Measurements from ENCODE around the gene TXNL4B.

The TXNL4B gene

DNA sequence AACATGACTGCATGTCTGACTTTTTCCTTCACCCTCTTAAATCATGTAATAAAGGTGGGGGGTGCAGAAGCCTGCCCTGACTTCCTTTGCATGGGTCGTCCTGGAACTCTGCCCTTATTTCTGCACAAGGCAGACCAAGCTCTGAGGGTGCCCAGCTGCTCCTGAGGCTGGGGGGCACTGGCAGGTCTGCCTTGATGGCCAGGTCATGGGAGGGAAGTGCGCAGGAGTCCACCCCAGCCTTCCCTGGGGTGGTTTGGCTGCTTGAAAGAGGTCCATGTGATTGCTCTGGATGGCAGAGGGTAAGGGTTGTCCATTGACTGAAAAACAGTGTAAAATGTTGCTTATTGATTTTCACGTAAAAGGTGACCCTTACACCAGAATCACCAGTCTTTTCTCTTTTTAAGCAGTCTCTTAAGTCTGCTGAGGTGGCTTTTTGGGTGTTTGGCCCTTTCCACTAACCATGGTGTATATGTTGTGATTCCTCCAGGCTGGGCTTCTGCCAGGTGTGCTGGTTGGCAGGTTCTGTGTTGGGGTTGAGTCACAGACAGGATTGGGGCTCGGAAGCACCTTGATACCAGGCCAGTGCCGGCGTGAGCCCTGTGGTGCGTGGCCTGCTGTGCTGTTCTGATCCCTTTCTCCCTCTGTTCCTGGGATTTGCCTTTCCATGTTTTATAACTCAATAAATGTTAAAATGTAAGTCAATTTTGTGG is 19.6 kb upstream of the TXNL4B start:
- no peak for TF ChIP-seq CTCF (IDR thresholded peaks at IDR 0.05; ENCODE audit: insufficient read depth, low read depth, low read length, missing control alignments)
- no peak overlapping the region for H3K4me3 ChIP-seq (ENCODE audit: low read length)
- DNase-seq (ENCODE audit: low read depth), result peak; percentile 33

- H3K4me3 ChIP-seq (ENCODE audit: low read length), result no peak overlapping the region
- no peak for DNase-seq (ENCODE audit: low read depth)
- TF ChIP-seq CTCF (IDR thresholded peaks at IDR 0.05; ENCODE audit: insufficient read depth, low read depth, low read length, missing control alignments), result no peak
Measured at GRCh38 chr16:72112452-72112792, 19.0 kb upstream of the TXNL4B start.

DNA sequence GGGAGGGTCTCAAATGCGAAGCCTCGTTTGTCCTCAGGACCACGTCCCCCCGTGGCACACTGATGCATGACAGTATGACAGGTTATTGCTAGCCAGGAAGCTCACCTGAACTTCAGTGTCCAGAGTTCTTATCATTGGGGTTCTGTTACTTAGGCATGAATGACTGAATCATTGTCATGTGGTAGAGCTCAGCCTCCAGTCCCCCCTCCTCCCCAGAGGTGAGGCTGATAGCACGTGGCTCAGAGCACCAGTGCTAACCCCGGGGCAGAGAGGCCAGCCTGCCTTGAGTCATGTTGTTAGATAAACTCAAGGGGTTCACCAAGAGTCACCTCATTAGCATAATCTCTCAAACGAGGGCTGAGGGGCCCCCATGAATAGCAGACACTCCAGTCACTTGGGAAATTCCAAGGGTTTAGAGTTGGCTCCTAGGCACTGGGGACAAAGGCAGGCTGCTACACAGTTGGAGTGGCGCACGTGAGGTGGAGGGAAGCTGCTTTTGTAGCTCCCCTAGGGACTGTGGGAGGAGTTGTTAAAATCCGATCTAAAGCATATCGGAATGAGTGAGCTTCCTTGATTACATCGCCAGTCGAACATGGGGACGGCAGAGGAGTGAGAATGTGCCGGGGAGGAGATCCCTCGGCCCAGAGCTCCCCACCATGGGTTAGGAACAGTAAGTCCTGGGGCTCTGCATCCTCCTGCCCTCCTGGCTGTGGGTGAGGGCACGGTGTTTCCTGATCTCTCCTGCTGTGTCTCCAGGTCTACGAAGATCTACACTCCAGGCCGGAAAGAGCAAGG is 18.4 kb upstream of the TXNL4B start:
- no peak for TF ChIP-seq CTCF (IDR thresholded peaks at IDR 0.05; ENCODE audit: insufficient read depth, low read depth, low read length, missing control alignments)
- DNase-seq (ENCODE audit: low read depth), result no peak
- H3K4me3 ChIP-seq (ENCODE audit: low read length), result no peak overlapping the region

DNA sequence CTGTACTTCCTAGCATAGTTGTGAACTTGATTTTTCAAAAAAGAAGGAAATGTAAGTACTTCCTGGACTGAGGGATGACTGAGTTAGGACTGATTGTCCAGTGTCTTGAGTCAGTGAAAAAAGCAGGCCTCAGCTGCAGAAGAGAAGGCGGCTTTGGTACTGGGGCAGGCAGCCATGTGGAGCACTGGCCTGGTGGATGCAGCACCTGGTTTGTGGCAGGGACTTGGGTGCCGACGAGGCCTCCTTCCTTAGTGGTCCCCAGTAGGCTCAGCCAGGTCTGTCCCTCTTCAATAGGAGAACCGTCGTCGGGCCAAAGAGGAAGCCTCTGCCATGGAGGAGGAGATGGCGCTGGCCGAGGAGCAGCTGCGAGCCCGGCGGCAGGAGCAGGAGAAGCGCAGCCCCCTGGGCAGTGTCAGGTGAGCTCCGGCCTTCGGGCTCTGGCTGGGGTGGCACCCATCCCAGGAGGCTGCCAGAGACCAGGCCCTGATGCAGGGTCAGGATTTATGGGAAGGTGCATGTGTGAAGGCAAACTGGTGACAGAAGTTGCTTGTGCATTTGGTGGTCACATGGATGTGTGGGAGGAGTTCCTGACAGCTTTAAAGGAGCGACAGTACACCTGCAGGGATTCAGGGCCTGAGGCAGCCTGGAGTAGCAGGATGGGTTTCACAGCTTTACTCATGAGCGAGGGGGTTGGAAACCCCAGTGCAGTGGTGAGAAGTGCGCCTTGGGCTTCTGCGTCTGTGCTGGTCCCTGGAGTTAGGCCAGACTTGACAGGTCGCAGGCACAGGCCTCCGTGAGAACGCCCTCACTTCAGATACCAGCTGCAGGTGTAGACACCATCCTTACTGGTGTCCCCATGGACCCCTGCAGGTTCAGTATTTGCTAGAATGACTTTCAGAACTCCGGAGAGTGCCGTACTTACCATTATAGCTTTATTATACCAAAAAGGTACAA is 17.5 kb upstream of the TXNL4B start:
- no peak for TF ChIP-seq CTCF (IDR thresholded peaks at IDR 0.05; ENCODE audit: insufficient read depth, low read depth, low read length, missing control alignments)
- no peak for DNase-seq (ENCODE audit: low read depth)
- H3K4me3 ChIP-seq (ENCODE audit: low read length), result no peak overlapping the region

DNA sequence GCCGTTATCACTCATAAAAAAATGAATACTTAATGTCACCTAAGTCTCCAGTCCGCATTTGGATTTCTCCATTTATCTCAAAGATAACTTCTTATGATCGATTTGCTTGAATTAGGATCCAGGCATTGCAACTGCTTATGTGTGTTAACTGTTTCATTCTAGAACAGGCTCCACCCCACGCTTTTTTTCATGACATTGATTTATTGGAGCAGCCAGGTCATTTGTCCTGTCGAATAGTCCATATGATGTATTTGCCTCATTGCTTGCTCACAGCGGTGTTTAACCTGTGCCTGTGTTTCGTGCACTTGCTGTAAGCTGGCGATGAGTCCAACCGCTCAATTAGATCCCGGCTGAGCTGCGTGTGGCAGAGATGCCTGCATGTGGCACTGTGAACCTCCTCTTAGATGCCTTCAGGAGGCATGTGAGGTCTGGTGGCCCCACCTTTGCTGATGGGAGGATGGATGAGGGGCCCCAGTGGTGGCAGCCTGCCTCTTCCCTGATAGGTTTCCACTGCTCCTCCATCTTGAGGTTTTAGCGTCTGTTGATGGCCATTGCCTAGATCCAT is 16.6 kb upstream of the TXNL4B start:
- TF ChIP-seq CTCF (IDR thresholded peaks at IDR 0.05; ENCODE audit: insufficient read depth, low read depth, low read length, missing control alignments), result no peak

GRCh38 chr16:72109300-72109699 is 15.9 kb upstream of the TXNL4B start:
- DNase-seq (ENCODE audit: low read depth), result no peak
- H3K4me3 ChIP-seq (ENCODE audit: low read length), result no peak overlapping the region
- no peak for TF ChIP-seq CTCF (IDR thresholded peaks at IDR 0.05; ENCODE audit: insufficient read depth, low read depth, low read length, missing control alignments)

More for the DNA sequence above, 16.6 kb upstream of the TXNL4B start:
- no peak for DNase-seq (ENCODE audit: low read depth)
- no peak overlapping the region for H3K4me3 ChIP-seq (ENCODE audit: low read length)
